PC-9 (cell line): ENCODE results near the gene ENO2.

Experiments used
- EZH2 ChIP-seq: fragments of 200-600 bp; sonication (generic); IDR thresholded peaks from 2 replicates; pipeline ENCODE4 v1.8.0; 2017; ENCODE audit warnings: antibody characterized with exemption, low read depth
- TF ChIP-seq, protein P1 (sequence below): fragments of 200-600 bp; sonication (generic); conservative IDR thresholded peaks from 2 replicates; pipeline ENCODE4 v1.6.1; 2017; ENCODE audit warnings: mixed run types, antibody characterized with exemption, mild to moderate bottlenecking, moderate library complexity

DNA sequence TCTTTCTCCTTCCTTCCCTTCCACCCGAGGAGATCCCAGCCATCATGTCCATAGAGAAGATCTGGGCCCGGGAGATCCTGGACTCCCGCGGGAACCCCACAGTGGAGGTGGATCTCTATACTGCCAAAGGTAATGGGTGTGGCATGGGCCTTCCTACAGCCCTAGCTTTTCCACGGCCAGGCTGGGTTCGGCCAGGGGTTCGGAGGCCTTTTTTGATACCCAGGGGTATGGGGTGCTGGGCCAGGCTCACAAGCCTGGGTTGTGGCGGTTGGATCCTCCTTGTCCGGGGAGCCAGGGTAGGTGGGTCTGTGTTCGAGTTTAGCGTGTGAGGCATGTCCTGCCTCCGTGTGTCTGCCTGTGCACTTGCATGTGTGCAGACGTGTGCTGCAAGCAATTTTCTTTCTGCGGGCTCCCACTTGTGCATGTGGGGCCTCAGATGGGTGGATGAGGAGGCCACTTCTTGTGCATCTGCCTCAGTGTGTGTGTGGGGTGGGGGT lies 1.5 kb downstream of the ENO2 start:
- TF ChIP-seq, protein P1, sequence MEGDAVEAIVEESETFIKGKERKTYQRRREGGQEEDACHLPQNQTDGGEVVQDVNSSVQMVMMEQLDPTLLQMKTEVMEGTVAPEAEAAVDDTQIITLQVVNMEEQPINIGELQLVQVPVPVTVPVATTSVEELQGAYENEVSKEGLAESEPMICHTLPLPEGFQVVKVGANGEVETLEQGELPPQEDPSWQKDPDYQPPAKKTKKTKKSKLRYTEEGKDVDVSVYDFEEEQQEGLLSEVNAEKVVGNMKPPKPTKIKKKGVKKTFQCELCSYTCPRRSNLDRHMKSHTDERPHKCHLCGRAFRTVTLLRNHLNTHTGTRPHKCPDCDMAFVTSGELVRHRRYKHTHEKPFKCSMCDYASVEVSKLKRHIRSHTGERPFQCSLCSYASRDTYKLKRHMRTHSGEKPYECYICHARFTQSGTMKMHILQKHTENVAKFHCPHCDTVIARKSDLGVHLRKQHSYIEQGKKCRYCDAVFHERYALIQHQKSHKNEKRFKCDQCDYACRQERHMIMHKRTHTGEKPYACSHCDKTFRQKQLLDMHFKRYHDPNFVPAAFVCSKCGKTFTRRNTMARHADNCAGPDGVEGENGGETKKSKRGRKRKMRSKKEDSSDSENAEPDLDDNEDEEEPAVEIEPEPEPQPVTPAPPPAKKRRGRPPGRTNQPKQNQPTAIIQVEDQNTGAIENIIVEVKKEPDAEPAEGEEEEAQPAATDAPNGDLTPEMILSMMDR, result no peak
- TF ChIP-seq EZH2, result no peak
